HG03520 (cell line): ENCODE data around the gene YTHDC1.
A peak's percentile ranks its signal among the peaks of the same experiment; 100 is the strongest.

Experiments
- ATAC-seq: cut with Tn5 transposase; IDR thresholded peaks from one replicate; pipeline ENCODE4 v1.9.1; 2021; ENCODE audit warnings: mild to moderate bottlenecking, moderate library complexity; ENCODE audit not compliant: unreplicated experiment

YTHDC1 gene

GRCh38 chr4:68359508-68359907, 9.6 kb upstream of the YTHDC1 start:
- peak; percentile 94 for ATAC-seq

DNA sequence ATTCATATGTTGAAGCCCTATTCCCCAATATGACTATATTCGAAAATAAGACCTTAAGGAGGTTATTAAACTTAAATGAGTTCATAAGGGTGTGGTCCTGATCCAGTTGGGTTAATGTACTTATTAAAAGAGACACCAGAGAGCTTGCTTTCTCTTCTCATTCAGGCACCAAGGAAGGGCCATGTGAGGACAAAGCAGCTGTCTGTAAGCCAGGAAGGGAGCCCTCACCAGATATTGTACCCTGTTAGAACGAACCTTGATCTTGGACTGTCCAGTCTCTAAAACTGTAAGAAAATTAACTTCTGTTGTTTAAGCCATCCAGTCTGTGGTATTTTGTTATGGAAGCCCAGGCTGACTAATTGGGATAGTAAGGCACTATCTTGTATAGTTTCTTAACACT, 9.1 kb upstream of the YTHDC1 start:
- ATAC-seq, result no peak

DNA sequence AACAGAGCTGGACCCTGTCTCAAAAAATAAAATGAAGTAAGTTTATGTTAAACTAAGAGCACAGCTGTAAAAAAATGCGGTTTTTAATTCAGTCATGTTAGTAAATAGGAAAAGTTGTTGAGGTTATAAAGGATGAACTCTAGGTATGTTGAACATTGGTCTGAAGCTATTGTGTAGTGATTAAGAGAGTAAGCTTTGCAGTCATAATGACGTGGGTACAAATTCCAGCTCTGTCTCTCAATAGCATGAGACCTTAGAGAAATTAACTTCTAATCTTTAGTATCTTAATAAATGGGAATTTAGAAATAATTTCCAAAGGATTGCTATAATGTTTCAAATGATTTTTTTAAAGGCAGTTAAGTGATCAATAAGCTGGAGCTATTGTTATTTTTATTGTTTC, 2.9 kb upstream of the YTHDC1 start:
- no peak for ATAC-seq

GRCh38 chr4:68349279-68349648, 626 bp downstream of the YTHDC1 start:
- peak; percentile 4 for ATAC-seq

- ATAC-seq, result no peak
These were observed 1.3 kb downstream of the YTHDC1 start for GRCh38 chr4:68348577-68348976.

DNA sequence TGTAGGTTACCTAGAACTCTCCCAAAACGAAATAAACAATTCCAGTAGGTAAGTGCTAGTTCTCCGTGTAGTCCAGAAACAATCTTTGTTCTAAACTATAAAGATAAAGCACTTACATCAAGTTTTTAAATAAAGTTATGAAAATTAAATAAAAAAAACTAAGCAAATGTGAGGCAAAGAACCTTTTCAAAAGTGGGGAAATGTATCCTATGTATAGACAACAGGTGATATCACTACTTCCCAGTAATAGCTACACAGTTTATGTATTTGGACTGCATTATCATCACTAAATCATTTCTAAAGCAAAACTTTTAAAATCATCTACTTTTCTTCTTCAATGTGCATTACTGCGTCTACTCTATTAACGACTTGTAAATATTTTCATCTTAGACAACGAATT, 2.0 kb downstream of the YTHDC1 start:
- ATAC-seq, result no peak

DNA sequence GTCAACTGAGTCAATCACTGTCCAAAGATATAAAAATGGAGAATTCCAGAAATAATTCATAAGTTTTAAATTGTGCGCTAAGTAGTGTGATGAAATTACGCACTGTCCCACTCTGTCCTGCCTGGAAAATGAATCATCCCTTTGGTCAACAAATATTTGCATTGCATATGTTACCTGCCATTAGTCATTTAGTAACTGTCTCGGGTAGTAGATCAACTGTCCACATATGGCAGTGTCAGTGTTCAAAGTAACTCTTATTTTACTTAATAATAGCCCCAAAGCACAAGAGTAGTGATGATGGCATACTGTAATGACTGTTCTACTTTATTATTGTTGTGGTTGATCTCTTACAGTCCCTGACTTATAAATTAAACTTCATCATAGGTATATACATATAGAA, 3.4 kb downstream of the YTHDC1 start:
- ATAC-seq, result no peak

GRCh38 chr4:68344785-68345184, 5.1 kb downstream of the YTHDC1 start:
- no peak for ATAC-seq

- ATAC-seq, result no peak
These were observed 5.8 kb downstream of the YTHDC1 start for GRCh38 chr4:68344049-68344448.

DNA sequence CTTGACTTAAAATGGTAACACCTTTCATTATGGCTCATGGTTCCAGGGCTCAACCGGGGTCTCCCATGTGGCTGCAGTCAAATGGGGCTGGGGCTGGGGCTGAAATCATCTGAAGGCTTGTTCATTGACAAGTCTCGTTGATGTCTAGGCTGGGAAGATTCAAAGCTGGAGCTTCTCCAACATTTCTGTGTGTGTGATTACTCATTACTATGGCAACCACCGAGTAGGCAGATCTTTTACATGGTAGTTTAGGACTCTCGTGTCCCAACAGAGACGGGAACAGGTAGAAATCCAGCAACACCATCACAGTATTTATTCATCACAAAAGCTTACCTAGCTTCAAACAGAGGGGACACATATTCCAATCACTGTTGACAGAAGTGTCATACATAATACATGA, 7.8 kb downstream of the YTHDC1 start:
- no peak for ATAC-seq

DNA sequence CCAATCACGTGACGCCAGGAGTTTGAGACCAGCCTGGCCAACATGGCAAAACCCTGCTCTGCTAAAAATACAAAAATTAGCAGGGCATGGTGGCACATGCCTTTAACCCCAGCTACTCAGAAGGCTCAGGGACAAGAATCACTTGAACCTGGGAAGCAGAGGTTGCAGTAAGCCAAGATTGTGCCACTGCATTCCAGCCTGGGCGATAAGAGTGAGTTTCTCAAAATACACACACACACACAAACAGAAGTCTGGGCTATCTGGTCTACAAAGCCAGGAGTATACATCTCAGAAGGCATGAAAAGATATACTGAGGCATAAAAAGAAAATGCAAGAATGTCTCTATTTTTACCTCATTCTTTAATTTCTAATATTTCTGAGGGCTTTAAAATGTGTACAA, 11.3 kb downstream of the YTHDC1 start:
- ATAC-seq, result no peak

- ATAC-seq, result no peak
These were observed 12.4 kb downstream of the YTHDC1 start for GRCh38 chr4:68337522-68337921.

DNA sequence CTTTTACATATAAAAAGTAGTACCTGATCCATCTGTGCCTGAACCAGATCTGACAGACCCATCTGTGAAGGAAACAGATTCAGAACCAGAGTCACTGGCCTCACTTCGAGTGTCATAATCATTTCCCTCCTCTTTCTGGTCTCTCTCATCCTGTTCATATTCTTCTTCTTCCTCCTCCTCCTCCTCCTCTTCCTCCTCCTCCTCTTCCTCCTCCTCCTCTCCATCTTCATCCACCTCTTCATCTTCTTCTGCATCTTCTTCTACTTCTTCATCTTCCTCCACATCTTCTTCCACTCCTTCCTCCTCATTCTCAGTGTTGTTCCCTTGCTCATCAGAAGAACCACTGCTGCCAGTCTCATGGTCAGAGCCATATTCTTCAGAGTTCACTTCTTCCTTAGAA, 12.9 kb downstream of the YTHDC1 start:
- no peak for ATAC-seq

DNA sequence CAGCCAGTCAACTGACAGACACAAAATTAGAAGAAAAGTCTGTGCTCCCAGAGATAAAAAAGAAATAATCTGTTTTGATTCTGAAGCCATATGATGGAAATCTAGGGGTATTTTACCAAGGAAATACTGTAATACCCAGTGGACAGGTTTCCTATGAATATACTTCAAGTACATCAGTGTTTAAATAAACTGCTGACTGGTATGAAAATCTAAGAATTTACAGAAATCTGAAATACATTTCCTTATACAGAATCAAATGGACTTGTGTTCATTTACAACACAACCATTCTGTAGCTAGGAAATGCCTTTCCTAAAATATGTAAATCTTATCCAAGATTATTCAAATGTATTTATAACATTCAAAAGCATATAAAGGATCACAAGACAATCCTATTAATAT, 13.4 kb downstream of the YTHDC1 start:
- no peak for ATAC-seq

DNA sequence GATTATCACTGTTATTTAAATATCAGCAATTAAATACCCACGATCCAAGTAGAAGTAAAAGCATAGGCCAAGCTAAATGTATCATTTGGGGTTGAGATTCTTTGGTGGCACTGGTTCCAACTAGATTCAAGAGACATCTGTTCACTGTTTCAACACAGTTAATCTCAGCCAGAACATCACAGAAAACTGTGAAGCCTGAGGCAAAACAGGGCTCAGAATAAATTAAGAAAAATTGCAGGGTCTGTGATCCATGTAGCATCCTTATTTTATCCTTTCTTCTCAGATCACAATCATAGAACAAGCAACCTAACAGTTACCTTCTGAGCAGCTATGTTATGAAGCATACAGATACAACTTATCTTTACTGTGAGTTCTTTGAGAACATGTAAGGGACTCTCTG, 23.7 kb downstream of the YTHDC1 start:
- ATAC-seq, result no peak

- ATAC-seq, result no peak
These were observed 25.2 kb downstream of the YTHDC1 start for GRCh38 chr4:68324519-68325262.

GRCh38 chr4:68319040-68319439, 30.9 kb downstream of the YTHDC1 start:
- ATAC-seq, result no peak

DNA sequence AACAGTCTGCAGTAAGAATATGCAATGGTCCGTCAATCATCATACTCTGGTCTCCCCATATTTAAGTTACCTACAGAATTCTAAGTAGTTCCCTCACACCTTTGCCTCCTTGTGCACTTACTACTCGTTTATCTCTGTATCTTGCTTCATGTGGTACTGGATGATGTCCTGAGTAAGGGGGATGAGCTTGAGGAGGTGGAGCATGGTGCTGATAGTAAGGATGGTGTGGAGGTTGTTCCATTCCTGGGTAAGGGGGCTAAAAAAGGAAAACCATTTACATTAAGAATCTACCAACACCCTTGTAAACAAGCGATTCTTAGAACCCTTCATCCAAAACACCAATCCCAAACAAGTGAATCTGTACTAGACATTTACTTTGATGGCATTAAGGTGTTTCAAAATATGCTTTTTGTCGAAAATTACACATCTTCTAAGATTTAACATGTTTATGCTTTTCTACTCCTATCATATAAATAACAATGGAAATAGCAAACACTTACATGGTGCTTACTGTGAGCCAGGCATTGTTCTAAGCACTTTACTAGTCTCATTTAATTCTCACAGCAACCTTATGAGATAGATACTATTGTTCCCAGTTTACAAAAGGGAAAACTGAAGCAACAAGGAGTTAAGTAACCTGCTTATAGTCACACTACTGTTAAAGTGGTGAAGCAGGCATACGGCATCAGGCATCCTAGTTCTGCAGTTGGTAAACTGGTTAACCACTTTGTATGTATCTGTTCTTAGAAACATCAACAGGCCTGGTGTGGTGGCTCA, 33.5 kb downstream of the YTHDC1 start:
- no peak for ATAC-seq

DNA sequence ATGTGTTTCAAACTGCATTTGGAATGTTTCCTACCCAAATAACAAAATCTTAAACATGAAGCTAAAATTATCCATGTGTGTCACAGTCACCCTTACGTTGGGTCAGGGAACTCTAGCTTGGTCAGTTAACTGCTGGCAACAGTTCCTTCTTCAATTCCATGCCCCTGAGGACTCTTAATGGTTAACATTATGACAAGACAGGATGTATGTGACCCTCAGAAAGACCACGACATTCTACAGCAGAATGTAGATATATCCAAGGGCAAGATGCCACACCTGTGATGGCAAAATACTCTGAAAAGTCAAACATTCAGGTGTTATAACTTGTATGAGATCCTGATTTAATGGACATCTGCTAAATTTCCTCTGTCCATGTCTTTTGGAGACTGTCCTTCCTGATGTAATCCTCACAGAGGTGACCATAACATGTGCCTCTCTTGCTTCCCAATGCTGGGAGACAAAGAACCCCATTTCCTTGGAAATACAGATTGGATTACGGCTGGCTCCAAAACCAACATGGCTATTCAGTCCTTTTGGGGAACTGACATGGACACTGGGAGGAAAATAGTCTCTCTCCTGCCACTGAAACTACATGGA, 39.1 kb downstream of the YTHDC1 start:
- ATAC-seq, result no peak

- ATAC-seq, result no peak
These were observed 45.2 kb downstream of the YTHDC1 start for GRCh38 chr4:68304731-68305130.

GRCh38 chr4:68299492-68300457, 50.1 kb downstream of the YTHDC1 start:
- ATAC-seq, result no peak
